Ovary (tissue), 3 donors: ENCODE results near the gene VPS13C.

ENCODE experiments used
- EP300 ChIP-seq: sonication (generic); formaldehyde crosslinking; IDR thresholded peaks from one replicate; pipeline ENCODE4 v1.6.1; 2017; ENCODE audit warnings: antibody characterized with exemption
- POLR2A ChIP-seq: fragments of 450-650 bp; IDR thresholded peaks from one replicate; pipeline ENCODE4 v1.6.1; 2017; ENCODE audit warnings: antibody characterized with exemption, mild to moderate bottlenecking, moderate library complexity
- TF ChIP-seq, protein P1 (sequence below), 3 donors: fragments of 450-650 bp in 2 of 3; fragments of 200-600 bp in 1 of 3; IDR thresholded peaks; one replicate each; pipeline versions ENCODE4 v1.5.1 to v1.8.0; 2016 to 2022; ENCODE audit warnings: antibody characterized with exemption in 3 of 3, mild to moderate bottlenecking in 1 of 3
- donor health status: DM: no; HTN: no; CAD: no.

- TF ChIP-seq EP300 (no peak), POLR2A (no peak)
- TF ChIP-seq, protein P1, sequence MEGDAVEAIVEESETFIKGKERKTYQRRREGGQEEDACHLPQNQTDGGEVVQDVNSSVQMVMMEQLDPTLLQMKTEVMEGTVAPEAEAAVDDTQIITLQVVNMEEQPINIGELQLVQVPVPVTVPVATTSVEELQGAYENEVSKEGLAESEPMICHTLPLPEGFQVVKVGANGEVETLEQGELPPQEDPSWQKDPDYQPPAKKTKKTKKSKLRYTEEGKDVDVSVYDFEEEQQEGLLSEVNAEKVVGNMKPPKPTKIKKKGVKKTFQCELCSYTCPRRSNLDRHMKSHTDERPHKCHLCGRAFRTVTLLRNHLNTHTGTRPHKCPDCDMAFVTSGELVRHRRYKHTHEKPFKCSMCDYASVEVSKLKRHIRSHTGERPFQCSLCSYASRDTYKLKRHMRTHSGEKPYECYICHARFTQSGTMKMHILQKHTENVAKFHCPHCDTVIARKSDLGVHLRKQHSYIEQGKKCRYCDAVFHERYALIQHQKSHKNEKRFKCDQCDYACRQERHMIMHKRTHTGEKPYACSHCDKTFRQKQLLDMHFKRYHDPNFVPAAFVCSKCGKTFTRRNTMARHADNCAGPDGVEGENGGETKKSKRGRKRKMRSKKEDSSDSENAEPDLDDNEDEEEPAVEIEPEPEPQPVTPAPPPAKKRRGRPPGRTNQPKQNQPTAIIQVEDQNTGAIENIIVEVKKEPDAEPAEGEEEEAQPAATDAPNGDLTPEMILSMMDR (IDR thresholded peaks at IDR 0.05): no peak
Measured at GRCh38 chr15:61880084-61880483, 180.2 kb downstream of the VPS13C start.
